ENCODE data around the gene FBP2. TPM values are rescaled to one million over a fixed set of nuclear protein-coding genes. Genes with fewer than 3 reads are reported as not detected.

The FBP2 gene
- polyA plus RNA-seq, 1 donor (not counting 4 experiments of a cell fraction or from before 2014, with no cell fraction given) = not detected

DNA sequence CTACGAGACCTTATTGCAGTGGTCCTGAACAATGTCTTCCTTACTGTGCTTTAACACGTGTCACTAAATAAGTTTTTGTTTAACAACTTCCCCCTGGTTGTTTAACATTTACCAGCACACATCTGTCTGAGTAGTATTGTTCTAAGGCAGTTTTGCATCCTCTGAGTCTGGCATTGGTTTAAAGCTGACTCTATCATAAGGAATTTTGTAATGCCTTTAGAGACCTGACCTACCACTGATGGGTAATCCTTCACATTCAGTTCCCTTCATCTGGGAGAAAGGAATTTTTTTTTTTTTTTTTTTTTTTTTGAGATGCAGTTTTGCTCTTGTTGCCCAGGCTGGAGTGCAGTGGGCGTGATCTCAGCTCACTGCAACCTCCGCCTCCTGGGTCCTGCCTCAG lies 58.7 kb downstream of the FBP2 start:
- no peaks in the 10 kb centered on the region for H3K4me1 ChIP-seq (ENCODE audit: control insufficient read depth, extremely low read depth, insufficient read depth, low read length)
- no peaks in the 10 kb centered on the region for H4K20me1 ChIP-seq (ENCODE audit: control insufficient read depth, extremely low read depth, insufficient read depth, low read length)
- TF ChIP-seq, protein P1, sequence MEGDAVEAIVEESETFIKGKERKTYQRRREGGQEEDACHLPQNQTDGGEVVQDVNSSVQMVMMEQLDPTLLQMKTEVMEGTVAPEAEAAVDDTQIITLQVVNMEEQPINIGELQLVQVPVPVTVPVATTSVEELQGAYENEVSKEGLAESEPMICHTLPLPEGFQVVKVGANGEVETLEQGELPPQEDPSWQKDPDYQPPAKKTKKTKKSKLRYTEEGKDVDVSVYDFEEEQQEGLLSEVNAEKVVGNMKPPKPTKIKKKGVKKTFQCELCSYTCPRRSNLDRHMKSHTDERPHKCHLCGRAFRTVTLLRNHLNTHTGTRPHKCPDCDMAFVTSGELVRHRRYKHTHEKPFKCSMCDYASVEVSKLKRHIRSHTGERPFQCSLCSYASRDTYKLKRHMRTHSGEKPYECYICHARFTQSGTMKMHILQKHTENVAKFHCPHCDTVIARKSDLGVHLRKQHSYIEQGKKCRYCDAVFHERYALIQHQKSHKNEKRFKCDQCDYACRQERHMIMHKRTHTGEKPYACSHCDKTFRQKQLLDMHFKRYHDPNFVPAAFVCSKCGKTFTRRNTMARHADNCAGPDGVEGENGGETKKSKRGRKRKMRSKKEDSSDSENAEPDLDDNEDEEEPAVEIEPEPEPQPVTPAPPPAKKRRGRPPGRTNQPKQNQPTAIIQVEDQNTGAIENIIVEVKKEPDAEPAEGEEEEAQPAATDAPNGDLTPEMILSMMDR (optimal IDR thresholded peaks at IDR 0.05 in 1 of 3, IDR thresholded peaks at IDR 0.05 in 1 of 3, conservative IDR thresholded peaks at IDR 0.05 in 1 of 3; ENCODE audit: extremely low read depth in 1 of 3, insufficient read depth in 2 of 3, low read length in 3 of 3) = no peak
- no peak for TF ChIP-seq EZH2 (IDR thresholded peaks at IDR 0.05; ENCODE audit: low read length)
- no peak overlapping the region for H3K27ac ChIP-seq (ENCODE audit: control insufficient read depth, insufficient read depth, low read length)
- DNase-seq (ENCODE audit: low read depth, low spot score) (no peak), FAIRE-seq (no peak)
- H3K9ac ChIP-seq (ENCODE audit: control insufficient read depth, extremely low read depth, insufficient read depth, low read length) = no peak overlapping the region
- H2AFZ ChIP-seq (ENCODE audit: control insufficient read depth, low read length) = no peak overlapping the region
- H3K4me2 ChIP-seq (ENCODE audit: control insufficient read depth, extremely low read depth, insufficient read depth, low read depth, low read length) = no peak overlapping the region
- no peaks in the 10 kb centered on the region for H3K79me2 ChIP-seq (ENCODE audit: control insufficient read depth, insufficient read depth, low read length)
- no peaks in the 10 kb centered on the region for H3K36me3 ChIP-seq (ENCODE audit: control insufficient read depth in 2 of 2, extremely low read depth in 1 of 2, insufficient read depth in 2 of 2, low read length in 2 of 2)
- dilution Hi-C loops (cut with MboI; ENCODE audit: extremely low pct_ligation_motif_present, low sequenced_read_pairs) = no loop called here
- H3K4me3 ChIP-seq (ENCODE audit: control insufficient read depth in 2 of 3, extremely low read depth in 1 of 3, insufficient read depth in 2 of 3, low read depth in 1 of 3, low read length in 3 of 3) = no peak overlapping the region
- H3K9me3 ChIP-seq (ENCODE audit: control insufficient read depth, low read depth, low read length) = no peaks in the 10 kb centered on the region
- no peaks in the 10 kb centered on the region for H3K9me1 ChIP-seq (ENCODE audit: control insufficient read depth, extremely low read depth, insufficient read depth, low read length)
- H3K27me3 ChIP-seq (ENCODE audit: control insufficient read depth, extremely low read depth, insufficient read depth, low read length) = no peaks in the 10 kb centered on the region

DNA sequence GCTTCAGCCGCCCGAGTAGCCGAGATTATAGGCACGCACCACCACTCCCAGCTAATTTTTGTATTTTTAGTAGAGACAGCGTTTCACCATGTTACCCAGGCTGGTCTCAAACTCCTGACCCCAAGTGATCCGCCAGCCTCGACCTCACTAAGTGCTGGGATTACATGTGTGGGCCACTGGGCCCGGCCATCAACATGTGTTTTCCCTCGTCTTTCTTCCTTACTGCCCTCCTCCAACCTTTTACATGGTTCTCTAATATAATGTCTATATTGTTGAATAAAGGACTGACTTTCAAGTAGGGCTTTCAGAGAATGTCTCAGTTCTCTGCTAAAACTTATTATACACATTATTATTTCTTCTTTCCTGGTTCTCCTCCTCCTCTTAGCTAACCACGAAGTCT lies 60.0 kb downstream of the FBP2 start:
- DNase-seq (ENCODE audit: low read depth, low spot score) (no peak), FAIRE-seq (no peak)
- Histone ChIP-seq H3K4me3 (ENCODE audit: control insufficient read depth in 2 of 3, extremely low read depth in 1 of 3, insufficient read depth in 2 of 3, low read depth in 1 of 3, low read length in 3 of 3) (no peak overlapping the region), H2AFZ (ENCODE audit: control insufficient read depth, low read length) (no peak overlapping the region), H3K36me3 (ENCODE audit: control insufficient read depth in 2 of 2, extremely low read depth in 1 of 2, insufficient read depth in 2 of 2, low read length in 2 of 2) (no peaks in the 10 kb centered on the region), H3K4me1 (ENCODE audit: control insufficient read depth, extremely low read depth, insufficient read depth, low read length) (no peaks in the 10 kb centered on the region), H3K9me3 (ENCODE audit: control insufficient read depth, low read depth, low read length) (no peaks in the 10 kb centered on the region), H3K9me1 (ENCODE audit: control insufficient read depth, extremely low read depth, insufficient read depth, low read length) (no peaks in the 10 kb centered on the region), H3K9ac (ENCODE audit: control insufficient read depth, extremely low read depth, insufficient read depth, low read length) (no peak overlapping the region), H3K27ac (ENCODE audit: control insufficient read depth, insufficient read depth, low read length) (no peak overlapping the region), H4K20me1 (ENCODE audit: control insufficient read depth, extremely low read depth, insufficient read depth, low read length) (no peaks in the 10 kb centered on the region), H3K4me2 (ENCODE audit: control insufficient read depth, extremely low read depth, insufficient read depth, low read depth, low read length) (no peak overlapping the region), H3K79me2 (ENCODE audit: control insufficient read depth, insufficient read depth, low read length) (no peaks in the 10 kb centered on the region), H3K27me3 (ENCODE audit: control insufficient read depth, extremely low read depth, insufficient read depth, low read length) (no peaks in the 10 kb centered on the region)
- dilution Hi-C loops (cut with MboI; ENCODE audit: extremely low pct_ligation_motif_present, low sequenced_read_pairs) = no loop called here
- TF ChIP-seq, protein P1 (optimal IDR thresholded peaks at IDR 0.05 in 1 of 3, IDR thresholded peaks at IDR 0.05 in 1 of 3, conservative IDR thresholded peaks at IDR 0.05 in 1 of 3; ENCODE audit: extremely low read depth in 1 of 3, insufficient read depth in 2 of 3, low read length in 3 of 3) = no peak
- TF ChIP-seq EZH2 (IDR thresholded peaks at IDR 0.05; ENCODE audit: low read length) = no peak
